IMR-90 (cell line): ENCODE measurements around the gene S100A16. TPM values are rescaled to one million over a fixed set of nuclear protein-coding genes. Genes with fewer than 3 reads are reported as not detected.

ENCODE experiments used
- ATAC-seq: fragments of 200-7000 bp; cut with Tn5 transposase; 2 replicates; pipeline ENCODE4 v1.9.1; 2020; ENCODE audit warnings: low read depth, mild to moderate bottlenecking, moderate library complexity
- BruUV-seq: library from RNA; stranded (reverse); fragments of 400-500 nt; replicated peaks from 2 replicates; lab custom pipeline; 2021; lab: Mats Ljungman, UMichigan
- CTCF ChIA-PET: fragments of 300-600 bp; formaldehyde crosslinking; extraction: SDS; loops from one replicate; lab custom pipeline; 2021; ENCODE audit warnings: antibody characterized with exemption; lab: Yijun Ruan, JAX
- POLR2A ChIA-PET: fragments of 300-600 bp; sonication (Branson Sonifier 250); formaldehyde crosslinking; loops from one replicate; lab custom pipeline; 2022; ENCODE audit warnings: antibody characterized with exemption; ENCODE audit not compliant: unreplicated experiment; lab: Charles Lee
- DNase-seq: peaks from one replicate; pipeline ENCODE4 v3.0.0; 2013
- H2AFZ ChIP-seq: replicated peaks from 2 replicates; pipeline ENCODE3; 2013; ENCODE audit warnings: low read length, mild to moderate bottlenecking; ENCODE audit not compliant: poor library complexity
- H2AK5ac ChIP-seq: 2 replicates; pipeline ENCODE4 v1.6.1; 2013; ENCODE audit warnings: low read depth, low read length, inconsistent platforms
- H2AK9ac ChIP-seq: replicated peaks from 2 replicates; pipeline ENCODE3; 2013; ENCODE audit warnings: mild to moderate bottlenecking, low read depth, low read length, moderate library complexity; ENCODE audit not compliant: poor library complexity
- H2BK120ac ChIP-seq: 2 replicates; pipeline ENCODE4 v1.6.1; 2013; ENCODE audit warnings: low read depth, low read length, inconsistent platforms
- H2BK15ac ChIP-seq: 3 replicates; pipeline ENCODE4 v1.6.1; 2013; ENCODE audit warnings: low read depth, low read length, inconsistent platforms
- H2BK20ac ChIP-seq: 2 replicates; pipeline ENCODE4 v1.6.1; 2013; ENCODE audit warnings: low read depth, mild to moderate bottlenecking, inconsistent platforms, low read length, moderate library complexity
- H2BK5ac ChIP-seq: 2 replicates; pipeline ENCODE4 v1.6.1; 2013; ENCODE audit warnings: mild to moderate bottlenecking, low read depth, low read length, inconsistent platforms; ENCODE audit not compliant: poor library complexity, severe bottlenecking
- H3K14ac ChIP-seq: replicated peaks from 2 replicates; pipeline ENCODE4 v1.6.1; 2013; ENCODE audit warnings: low read depth, low read length, inconsistent platforms
- H3K18ac ChIP-seq: 2 replicates; pipeline ENCODE4 v1.6.1; 2013; ENCODE audit warnings: low read depth, low read length, control low read depth
- H3K23ac ChIP-seq: 2 replicates; pipeline ENCODE4 v1.6.1; 2013; ENCODE audit warnings: low read depth, low read length, inconsistent platforms
- H3K27ac ChIP-seq: 2 replicates; pipeline ENCODE4 v1.5.1; 2013; ENCODE audit warnings: mild to moderate bottlenecking, control low read depth, low read length; ENCODE audit not compliant: insufficient read depth
- H3K27me3 ChIP-seq: 2 replicates; pipeline ENCODE4 v1.6.1; 2013; ENCODE audit warnings: low read length; ENCODE audit not compliant: control insufficient read depth, insufficient read depth
- H3K36me3 ChIP-seq: 2 replicates; pipeline ENCODE4 v1.6.1; 2013; ENCODE audit warnings: low read length, mixed read lengths; ENCODE audit not compliant: control insufficient read depth, insufficient read depth
- H3K4ac ChIP-seq: 2 replicates; pipeline ENCODE4 v1.6.1; 2013; ENCODE audit warnings: low read depth, low read length, inconsistent platforms
- H3K4me1 ChIP-seq: 2 replicates; pipeline ENCODE4 v1.6.1; 2013; ENCODE audit warnings: low read length, mixed read lengths; ENCODE audit not compliant: control insufficient read depth, insufficient read depth
- H3K4me2 ChIP-seq: 2 replicates; pipeline ENCODE4 v1.6.1; 2013; ENCODE audit warnings: low read depth, mild to moderate bottlenecking, control low read depth, low read length, moderate library complexity
- H3K4me3 ChIP-seq: 2 replicates; pipeline ENCODE4 v1.5.1; 2013; ENCODE audit warnings: low read depth, mild to moderate bottlenecking, control low read depth, low read length, moderate library complexity; ENCODE audit not compliant: insufficient read depth
- H3K56ac ChIP-seq: 2 replicates; pipeline ENCODE4 v1.6.1; 2013; ENCODE audit warnings: low read length, inconsistent platforms; ENCODE audit not compliant: insufficient read depth; ENCODE audit errors: extremely low read depth
- H3K79me1 ChIP-seq, 2 experiments: 2 replicates each; pipeline ENCODE4 v1.6.1; 2013; ENCODE audit warnings: low read length in 2 of 2, inconsistent platforms in 1 of 2, low read depth in 1 of 2
- H3K9ac ChIP-seq: 2 replicates; pipeline ENCODE4 v1.6.1; 2013; ENCODE audit warnings: low read depth, low read length, control low read depth
- H3K9me1 ChIP-seq: 2 replicates; pipeline ENCODE4 v1.6.1; 2013; ENCODE audit warnings: low read length, inconsistent platforms; ENCODE audit not compliant: insufficient read depth
- H3K9me3 ChIP-seq: 2 replicates; pipeline ENCODE4 v1.6.1; 2013; ENCODE audit warnings: low read length; ENCODE audit not compliant: control insufficient read depth, insufficient read depth
- H4K20me1 ChIP-seq: 2 replicates; pipeline ENCODE4 v1.6.1; 2013; ENCODE audit warnings: low read length, inconsistent platforms; ENCODE audit not compliant: insufficient read depth
- H4K5ac ChIP-seq: 2 replicates; pipeline ENCODE4 v1.6.1; 2013; ENCODE audit warnings: mild to moderate bottlenecking, low read depth, low read length, control low read depth
- H4K8ac ChIP-seq, 2 experiments: 2 replicates each; pipeline ENCODE4 v1.6.1; 2013; ENCODE audit warnings: low read depth in 2 of 2, low read length in 2 of 2, control low read depth in 1 of 2, inconsistent platforms in 1 of 2
- H4K91ac ChIP-seq: 2 replicates; pipeline ENCODE4 v1.6.1; 2013; ENCODE audit warnings: low read depth, low read length, inconsistent platforms; ENCODE audit not compliant: insufficient read depth
- BHLHE40 ChIP-seq: fragments of 150-350 bp; IDR thresholded peaks from 2 replicates; pipeline ENCODE4 v1.6.1; 2016; ENCODE audit warnings: mild to moderate bottlenecking, low read depth, low read length
- CEBPB ChIP-seq: IDR thresholded peaks from 2 replicates; pipeline ENCODE4 v1.6.1; 2012; ENCODE audit warnings: low read depth, low read length, improper control_type of control experiment
- CHD1 ChIP-seq: IDR thresholded peaks from 2 replicates; pipeline ENCODE4 v1.6.1; 2012; ENCODE audit warnings: low read depth, low read length, improper control_type of control experiment
- ELK1 ChIP-seq: fragments of 150-350 bp; IDR thresholded peaks from 2 replicates; pipeline ENCODE4 v1.6.1; 2016; ENCODE audit warnings: low read depth, mild to moderate bottlenecking, low read length, moderate library complexity, borderline replicate concordance
- FOS ChIP-seq: fragments of 150-350 bp; IDR thresholded peaks from 2 replicates; pipeline ENCODE4 v1.6.1; 2016; ENCODE audit warnings: low read depth, low read length
- MAFK ChIP-seq: IDR thresholded peaks from 2 replicates; pipeline ENCODE4 v1.6.1; 2012; ENCODE audit warnings: low read depth, low read length, improper control_type of control experiment
- MAZ ChIP-seq: IDR thresholded peaks from 2 replicates; pipeline ENCODE4 v1.6.1; 2012; ENCODE audit warnings: low read depth, mild to moderate bottlenecking, low read length, improper control_type of control experiment, moderate library complexity, borderline replicate concordance
- MXI1 ChIP-seq: IDR thresholded peaks from 2 replicates; pipeline ENCODE4 v1.6.1; 2012; ENCODE audit warnings: low read depth, mild to moderate bottlenecking, low read length, moderate library complexity, borderline replicate concordance
- NFE2L2 ChIP-seq: fragments of 150-350 bp; IDR thresholded peaks from 2 replicates; pipeline ENCODE4 v1.6.1; 2016; ENCODE audit warnings: low read depth, mild to moderate bottlenecking, low read length
- POLR2A ChIP-seq: IDR thresholded peaks from 2 replicates; pipeline ENCODE4 v1.6.1; 2012; ENCODE audit warnings: mild to moderate bottlenecking, low read depth, low read length
- RAD21 ChIP-seq: IDR thresholded peaks from 2 replicates; pipeline ENCODE4 v1.6.1; 2012; ENCODE audit warnings: low read length, improper control_type of control experiment
- RFX5 ChIP-seq: IDR thresholded peaks from 2 replicates; pipeline ENCODE4 v1.8.0; 2012; ENCODE audit warnings: low read depth, mild to moderate bottlenecking, low read length, moderate library complexity
- SMC3 ChIP-seq: fragments of 150-350 bp; IDR thresholded peaks from 2 replicates; pipeline ENCODE4 v1.6.1; 2016; ENCODE audit warnings: low read depth, mild to moderate bottlenecking, antibody characterized with exemption, low read length, moderate library complexity
- WGBS, 2 experiments: methylation state at CpG; one replicate each; pipeline versions ENCODE4 v1.1.5 to v1.1.7; 2013; ENCODE audit warnings: missing lambda C conversion rate in 2 of 2; ENCODE audit not compliant: insufficient read length in 1 of 2; ENCODE audit errors: extremely low coverage in 2 of 2; 5-methylcytosine and 5-hydroxymethylcytosine counted together
- dilution Hi-C: fragments of 300-500 bp; cut with HindIII; formaldehyde crosslinking; loops from one replicate; pipeline ENCODE4 v1.14.3; 2018; ENCODE audit warnings: low sequenced_read_pairs; ENCODE audit not compliant: unreplicated experiment
- in situ Hi-C: fragments of 300-500 bp; cut with MboI; formaldehyde crosslinking; loops from 3 replicates; pipeline ENCODE4 v1.14.3; 2019; ENCODE audit warnings: low sequenced_read_pairs, inconsistent platforms, mixed read lengths
- intact Hi-C: fragments of 100-400 bp; cut with micrococcal nuclease; formaldehyde crosslinking; loops from 2 replicates; pipeline ENCODE4 v1.10.0; 2022
- polyA plus RNA-seq, 3 experiments: library from polyadenylated mRNA; depleted of rRNA; stranded (reverse); fragments of >200 nt; gene quantifications; 2 replicates each; pipeline ENCODE4 v1.2.3, GENCODE V29; 2012; ENCODE audit warnings: low replicate concordance in 1 of 3
- total RNA-seq: library from RNA; depleted of rRNA; stranded (reverse); fragments of >200 nt; gene quantifications from 2 replicates; pipeline ENCODE4 v1.2.3, GENCODE V29; 2012
- TF ChIP-seq, protein P1 (sequence below): fragments of 150-350 bp; IDR thresholded peaks from 2 replicates; pipeline ENCODE4 v1.6.1; 2017; ENCODE audit warnings: mild to moderate bottlenecking, antibody characterized with exemption, low read length, low read depth

Gene S100A16
- total and polyA plus RNA-seq, 2 of the 4 experiments (the other 2 are of a cell fraction) = 201 to 515 TPM

DNA sequence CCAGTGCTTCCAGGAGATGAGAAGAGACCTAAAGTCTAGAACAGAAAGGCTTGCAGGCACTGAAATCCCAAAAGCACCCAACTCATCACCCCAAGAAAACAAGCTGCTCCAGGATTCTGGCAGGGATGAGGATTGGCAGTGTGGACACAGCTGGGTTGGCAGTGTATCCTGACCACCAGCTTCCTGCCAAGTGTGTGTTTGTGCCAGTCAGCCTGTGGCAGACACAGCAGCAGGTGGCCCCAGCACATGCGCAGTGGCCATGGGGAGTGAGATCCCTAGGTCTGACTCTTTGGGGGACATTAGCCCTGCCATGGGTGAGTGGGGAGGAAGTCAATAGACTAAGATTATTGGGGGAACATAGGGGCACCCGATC, 36.9 kb upstream of the S100A16 start:
- H3K4ac ChIP-seq = no peak overlapping the region
- H4K20me1 ChIP-seq = no peaks in the 10 kb centered on the region
- no peak overlapping the region for H3K14ac ChIP-seq
- no peak overlapping the region for H2BK20ac ChIP-seq
- no peak overlapping the region for H3K4me2 ChIP-seq
- H2AK5ac ChIP-seq = no peak overlapping the region
- H3K9me3 ChIP-seq = no peaks in the 10 kb centered on the region
- H4K5ac ChIP-seq = no peak overlapping the region
- no TSS peak for BruUV-seq
- no peak overlapping the region for H2BK15ac ChIP-seq
- no peak overlapping the region for H4K8ac ChIP-seq
- ChIA-PET CTCF (interaction anchor here (0.8 kb wide), 1 partner anchor 81 kb away, joined by 3 read pairs; no protein-coding TSS in a partner anchor), POLR2A (no interaction called here)
- no peak overlapping the region for H3K23ac ChIP-seq
- no peak overlapping the region for H3K4me3 ChIP-seq
- no peak for ATAC-seq
- H3K79me1 ChIP-seq = peaks cover 0 to 13% of the 10 kb centered on the region in 2 experiments; a peak in 3 of 4 replicates
- no peaks in the 10 kb centered on the region for H3K27me3 ChIP-seq
- H2AK9ac ChIP-seq = peak overlapping the region; percentile 81
- dilution Hi-C loops = no loop called here
- H3K9me1 ChIP-seq = peaks cover 10% of the 10 kb centered on the region
- intact Hi-C loops = no loop called here
- no peak overlapping the region for H3K56ac ChIP-seq
- H3K36me3 ChIP-seq = peaks cover 15% of the 10 kb centered on the region
- H2AFZ ChIP-seq = peak overlapping the region; percentile 62
- H3K9ac ChIP-seq = no peak overlapping the region
- in situ Hi-C loops = loop anchor here (10.0 kb wide), 1 partner anchor 135 kb away; no protein-coding TSS in a partner anchor
- peaks cover 7% of the 10 kb centered on the region for H3K4me1 ChIP-seq
- TF ChIP-seq FOS (no peak), CEBPB (no peak), MXI1 (no peak), RAD21 (no peak), SMC3 (no peak), BHLHE40 (no peak), RFX5 (no peak), CHD1 (no peak), MAZ (no peak), NFE2L2 (no peak), ELK1 (no peak), MAFK (no peak), POLR2A (no peak)
- TF ChIP-seq, protein P1, sequence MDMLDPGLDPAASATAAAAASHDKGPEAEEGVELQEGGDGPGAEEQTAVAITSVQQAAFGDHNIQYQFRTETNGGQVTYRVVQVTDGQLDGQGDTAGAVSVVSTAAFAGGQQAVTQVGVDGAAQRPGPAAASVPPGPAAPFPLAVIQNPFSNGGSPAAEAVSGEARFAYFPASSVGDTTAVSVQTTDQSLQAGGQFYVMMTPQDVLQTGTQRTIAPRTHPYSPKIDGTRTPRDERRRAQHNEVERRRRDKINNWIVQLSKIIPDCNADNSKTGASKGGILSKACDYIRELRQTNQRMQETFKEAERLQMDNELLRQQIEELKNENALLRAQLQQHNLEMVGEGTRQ = no peak
- H2BK5ac ChIP-seq = no peak overlapping the region
- H2BK120ac ChIP-seq = no peak overlapping the region
- no peak overlapping the region for H3K18ac ChIP-seq
- no peak overlapping the region for H3K27ac ChIP-seq
- DNase-seq = no peak
- H4K91ac ChIP-seq = no peak overlapping the region
- no CpG with 5 or more reads among the region's 2 CpGs for WGBS, 2 experiments
